HG02571 (cell line): ENCODE measurements around the gene RASGRF1.

Source experiments
- ATAC-seq: cut with Tn5 transposase; IDR thresholded peaks from one replicate; pipeline ENCODE4 v1.9.1; 2021; ENCODE audit warnings: mild to moderate bottlenecking, moderate library complexity; ENCODE audit not compliant: unreplicated experiment

Gene RASGRF1

DNA sequence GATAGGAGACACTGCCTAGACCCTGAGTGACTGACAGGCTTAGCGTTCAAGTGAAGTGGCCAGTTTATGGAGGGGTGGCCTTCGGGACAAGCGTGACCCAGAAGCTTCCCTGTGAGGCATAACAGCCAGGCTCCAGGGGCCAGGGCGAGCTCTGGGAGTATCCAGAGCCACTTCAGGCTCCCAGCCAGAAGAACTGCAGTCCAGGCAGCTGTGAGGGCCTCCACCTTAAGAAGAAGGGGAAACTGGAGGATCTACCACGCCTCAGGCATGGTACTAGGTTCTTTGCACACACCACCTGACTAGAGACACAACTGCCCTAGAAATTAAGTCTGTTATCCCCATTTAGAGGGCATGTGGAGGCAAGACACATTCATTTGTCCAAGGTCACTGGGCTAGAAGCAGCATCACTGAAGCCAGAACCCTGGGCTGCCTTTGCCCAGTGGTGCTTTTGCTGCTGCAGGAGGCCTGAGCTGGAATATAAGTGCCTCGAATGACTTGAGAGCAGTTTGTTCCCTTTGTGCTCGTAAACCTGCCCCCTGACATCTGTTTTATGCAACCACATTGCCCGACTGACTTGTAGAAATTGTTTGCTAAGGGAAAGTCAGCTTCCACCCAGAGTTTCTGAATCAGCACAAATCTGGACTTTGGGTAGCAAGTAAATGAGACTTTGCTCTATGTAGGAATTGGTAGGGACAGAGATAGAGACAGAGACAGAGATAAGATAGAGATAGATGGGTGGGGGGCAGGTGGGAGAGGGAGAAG, 23.3 kb downstream of the RASGRF1 start:
- no peak for ATAC-seq

DNA sequence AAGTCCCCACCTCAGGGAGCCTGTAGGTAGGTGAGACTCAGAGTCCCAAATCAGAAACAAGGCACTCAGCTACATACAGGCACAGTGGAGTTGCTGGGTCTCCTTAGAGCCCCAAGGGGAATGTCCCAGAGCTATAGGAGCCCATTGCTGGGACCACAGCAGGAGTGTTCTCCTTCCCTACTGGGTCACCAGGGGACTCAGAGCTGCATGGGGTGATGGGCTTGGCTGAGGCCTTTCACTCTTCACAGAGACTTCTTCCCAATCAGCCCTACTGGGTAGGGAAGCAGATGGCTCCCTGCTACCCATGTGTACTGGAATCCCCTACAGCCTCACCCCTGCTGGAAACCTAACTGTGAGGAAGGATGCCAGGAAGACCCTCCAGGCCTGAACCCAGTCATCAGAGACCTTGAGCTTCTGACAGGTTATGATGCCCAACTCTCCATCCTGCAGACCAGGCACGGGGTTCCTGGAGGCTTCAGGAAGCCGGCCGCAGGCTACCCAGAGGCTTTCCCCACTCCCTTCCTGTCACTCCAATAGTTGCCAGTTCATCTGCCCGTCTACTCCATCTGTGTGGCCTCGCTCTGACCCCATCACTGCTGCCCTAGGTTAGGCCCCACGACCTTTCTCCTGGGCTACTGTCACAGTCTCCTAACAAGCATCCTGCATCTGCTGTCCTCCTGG, 24.0 kb downstream of the RASGRF1 start:
- no peak for ATAC-seq

DNA sequence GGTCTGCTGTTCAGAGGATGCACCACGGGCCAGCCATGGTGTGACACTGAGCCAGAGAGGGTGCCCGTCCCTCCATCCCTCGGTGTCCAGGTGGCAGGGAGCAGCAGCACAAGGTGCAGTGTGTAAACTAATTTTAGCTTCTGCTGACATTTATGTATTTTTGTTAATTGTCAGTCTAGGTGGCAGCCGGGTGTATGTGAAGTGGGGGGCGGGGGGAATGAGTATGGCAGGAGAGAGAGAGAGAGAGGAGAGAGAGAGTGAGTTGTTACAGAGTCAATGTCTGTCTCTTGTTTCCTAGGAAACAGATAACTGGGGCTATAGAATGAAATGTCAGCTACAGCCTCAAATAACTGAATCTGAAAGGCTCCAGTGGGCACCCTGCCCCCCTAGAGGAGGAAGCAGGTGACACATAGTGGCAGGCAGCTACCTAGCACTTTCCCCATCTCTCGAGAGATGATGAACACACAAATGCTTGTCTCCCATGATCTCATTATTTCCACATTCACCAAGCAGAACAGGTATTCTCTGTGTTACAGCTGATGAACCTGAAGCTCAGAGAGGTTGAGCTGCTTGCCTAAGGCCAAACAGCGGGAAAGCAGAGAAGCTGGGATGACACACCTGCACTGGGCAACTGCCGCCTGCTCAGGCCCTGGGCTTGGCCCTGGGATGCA, 24.7 kb downstream of the RASGRF1 start:
- ATAC-seq: no peak

DNA sequence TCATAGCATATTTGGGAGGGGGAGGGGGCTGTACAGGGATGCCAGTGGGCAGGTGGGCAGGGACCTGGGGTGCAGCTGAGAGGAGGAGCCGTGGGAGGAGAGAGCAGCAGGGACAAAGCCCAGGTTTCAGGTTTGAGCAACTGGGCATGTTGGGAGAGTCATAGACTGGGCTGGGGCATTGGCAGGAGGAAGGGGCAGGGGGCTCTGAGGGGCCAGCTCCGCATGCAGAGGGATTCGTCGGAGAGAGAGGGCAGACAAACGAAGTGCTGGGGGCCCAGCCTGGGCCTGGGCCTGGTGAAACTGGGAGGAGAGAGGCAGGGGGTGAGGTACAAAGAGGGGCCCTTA, 25.2 kb downstream of the RASGRF1 start:
- no peak for ATAC-seq

DNA sequence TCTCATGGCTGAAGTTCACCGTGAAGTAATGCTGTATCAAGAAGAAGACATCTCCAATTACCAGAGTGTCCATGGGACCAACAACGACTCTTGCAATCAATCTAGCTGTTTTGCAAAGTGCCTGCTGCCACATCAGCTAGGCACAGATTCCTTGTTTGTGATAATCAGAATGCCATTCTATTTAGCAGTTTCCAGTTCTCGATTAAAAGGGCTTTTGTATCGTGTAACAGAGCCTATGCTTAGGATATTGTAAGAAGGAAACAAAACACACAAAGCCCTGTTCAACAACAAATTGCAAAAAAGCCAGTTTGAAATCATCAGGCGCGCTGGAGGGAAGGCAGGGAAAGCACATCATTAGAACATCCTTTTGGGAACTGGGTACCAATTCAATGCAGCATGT, 26.1 kb downstream of the RASGRF1 start:
- no peak for ATAC-seq

DNA sequence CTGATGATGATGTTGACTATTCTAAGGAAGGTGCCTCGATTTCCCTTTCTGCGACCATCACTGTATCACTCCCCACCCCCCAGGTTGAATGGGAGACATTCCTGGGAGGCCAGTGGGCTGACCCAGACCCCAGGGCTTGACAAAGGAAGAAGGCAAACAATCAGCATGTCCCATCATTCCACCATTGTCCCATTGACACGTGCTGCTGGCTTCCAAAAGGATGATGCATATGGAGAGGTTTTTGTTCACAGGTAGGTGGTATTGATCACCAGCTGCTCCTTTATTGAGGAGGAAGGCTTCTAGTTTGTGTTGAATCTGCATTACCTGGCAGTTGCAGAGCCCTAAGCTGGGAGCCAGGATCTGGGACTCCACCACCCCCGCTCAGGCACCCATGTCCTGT, 30.4 kb downstream of the RASGRF1 start:
- ATAC-seq: no peak

DNA sequence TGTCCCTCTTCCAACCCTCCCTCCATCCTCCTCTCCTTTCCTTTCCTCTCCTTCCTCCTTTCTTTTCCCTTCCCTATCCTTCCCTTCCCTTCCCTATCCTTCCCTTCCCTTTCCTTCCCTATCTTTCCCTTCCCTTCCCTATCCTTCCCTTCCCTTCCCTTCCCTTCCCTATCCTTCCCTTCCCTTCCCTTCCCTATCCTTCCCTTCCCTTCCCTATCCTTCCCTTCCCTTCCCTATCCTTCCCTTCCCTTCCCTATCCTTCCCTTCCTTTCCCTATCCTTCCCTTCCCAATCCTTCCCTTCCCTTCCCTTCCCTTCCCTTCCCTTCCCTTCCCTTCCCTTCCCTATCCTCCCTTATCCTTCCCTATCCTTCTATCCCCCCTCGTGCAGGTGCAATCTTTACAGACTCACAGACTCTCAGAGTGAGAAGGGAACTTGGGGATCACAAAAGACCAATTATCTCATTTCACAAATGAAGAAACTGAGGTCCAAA, 31.5 kb downstream of the RASGRF1 start:
- no peak for ATAC-seq

DNA sequence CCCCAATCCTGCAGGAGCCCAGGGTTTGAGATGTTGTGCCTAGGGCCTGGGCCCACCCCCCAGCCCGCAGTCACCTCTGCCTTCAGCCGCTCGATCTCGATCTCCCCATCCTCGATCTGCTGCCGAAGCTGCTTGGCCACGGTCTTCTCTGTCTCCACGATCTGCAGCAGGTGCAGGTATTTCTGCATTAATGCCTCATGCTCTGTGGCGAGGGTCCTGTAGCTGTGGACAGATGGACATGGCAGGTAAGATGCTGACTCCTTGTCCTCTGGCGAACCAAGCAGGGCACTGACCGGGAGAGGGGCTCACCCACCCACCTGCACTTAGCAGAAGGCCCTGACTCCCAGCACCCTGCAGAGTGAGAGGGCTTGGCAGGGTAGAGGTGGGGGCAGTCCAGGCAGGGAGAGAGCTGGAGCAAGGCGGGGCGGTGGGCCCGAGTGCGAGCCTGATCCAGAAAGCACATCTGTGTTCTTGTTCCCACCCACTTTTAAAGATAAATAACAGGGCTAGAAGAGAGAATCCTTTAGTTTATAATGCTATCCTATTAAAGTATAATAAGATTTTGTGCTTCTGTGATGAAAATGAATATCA, 32.2 kb downstream of the RASGRF1 start:
- no peak for ATAC-seq

DNA sequence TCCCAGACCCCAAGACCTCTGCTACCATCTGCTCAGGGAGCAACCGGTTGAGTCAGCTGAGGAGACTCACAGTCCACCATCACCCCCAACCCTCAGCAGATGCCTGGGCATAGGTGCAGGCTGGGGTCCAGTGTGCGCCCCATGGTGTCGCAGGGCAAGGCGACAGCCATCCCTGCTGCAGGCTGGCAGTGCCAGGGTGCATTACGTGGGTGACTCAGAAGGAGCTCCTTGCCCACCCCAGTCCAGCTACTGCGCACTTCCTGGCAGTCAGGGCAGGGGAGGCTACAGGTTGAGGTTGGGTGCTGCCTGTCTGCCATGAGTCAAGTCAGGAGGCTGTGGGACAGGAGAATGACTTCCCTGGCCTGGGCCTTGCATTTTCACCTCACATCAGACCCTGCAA, 33.5 kb downstream of the RASGRF1 start:
- ATAC-seq: no peak

DNA sequence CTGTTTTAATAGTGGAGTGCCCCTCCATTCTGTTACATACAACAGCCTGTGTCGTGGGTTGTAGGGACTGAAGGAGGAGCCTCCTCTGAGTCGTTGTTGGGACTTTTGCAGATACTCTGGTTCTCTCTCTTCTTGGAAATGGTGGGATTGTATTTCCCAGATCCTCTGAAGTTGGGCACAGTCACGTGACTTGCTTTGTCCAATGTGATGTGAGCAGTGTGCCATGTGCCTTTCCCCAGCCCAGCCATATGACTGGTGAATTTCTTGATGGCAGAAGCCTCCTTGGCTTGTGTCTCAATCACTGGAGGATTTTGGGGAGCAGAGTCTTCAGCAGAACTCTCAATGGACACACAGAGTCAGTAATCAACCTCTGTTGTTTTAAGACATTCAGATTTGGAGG, 36.2 kb downstream of the RASGRF1 start:
- ATAC-seq: no peak

DNA sequence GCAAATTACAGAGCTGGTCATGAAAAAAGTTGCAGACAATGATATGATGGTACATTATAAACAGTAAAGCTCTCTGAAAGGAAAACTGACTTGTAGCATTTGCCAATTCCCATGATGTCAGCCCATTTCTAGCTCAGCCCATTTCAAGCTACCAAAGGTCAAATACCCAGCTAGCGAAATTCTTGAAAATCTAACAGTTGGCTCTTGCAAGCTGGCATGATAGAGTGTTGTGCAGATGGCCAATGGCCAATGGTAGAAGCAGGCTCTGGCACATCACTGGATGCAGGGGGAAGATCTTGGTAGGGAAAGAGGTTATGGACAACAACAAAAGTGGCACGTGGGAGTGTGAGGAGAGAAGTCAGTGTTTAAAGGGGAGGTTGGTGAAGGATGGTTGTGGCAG, 36.7 kb downstream of the RASGRF1 start:
- ATAC-seq: no peak

DNA sequence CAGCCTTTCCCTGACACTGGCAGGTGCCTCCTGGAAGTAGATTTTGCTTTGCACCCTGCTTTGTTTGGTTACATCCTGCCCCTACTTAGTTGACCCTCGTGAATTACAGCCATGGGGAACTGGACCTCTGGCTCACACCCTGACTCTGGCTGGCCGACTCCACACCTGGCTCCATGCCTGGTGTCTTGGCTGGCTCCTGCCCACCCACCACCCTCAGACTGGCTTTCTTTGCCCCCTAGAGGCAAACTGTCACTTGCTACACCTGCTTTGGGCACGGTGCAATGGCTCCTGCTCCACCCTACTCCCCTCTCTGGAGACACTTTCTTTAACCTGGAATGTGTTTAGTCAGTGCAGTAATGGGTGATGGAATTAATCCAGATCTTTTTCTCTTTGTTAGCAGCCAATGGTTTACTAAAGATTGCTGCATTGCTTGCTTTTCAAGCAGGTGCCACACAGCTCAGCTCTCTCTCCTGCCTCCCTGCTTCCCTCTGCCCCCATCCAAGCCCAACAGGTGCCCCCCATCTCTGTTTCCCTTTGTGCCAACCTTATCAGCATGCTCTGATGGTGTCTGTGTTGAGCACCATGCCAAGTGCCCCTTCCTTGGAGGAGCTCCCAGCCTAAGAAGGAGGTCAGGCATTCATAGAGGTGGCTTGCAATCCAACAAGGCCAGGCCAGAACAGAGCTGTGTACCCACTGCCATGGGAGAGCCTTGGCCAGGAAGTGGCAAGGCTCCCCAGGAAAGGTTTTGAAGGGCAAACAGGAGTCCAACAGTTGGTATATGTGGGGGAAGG, 38.4 kb downstream of the RASGRF1 start:
- no peak for ATAC-seq

DNA sequence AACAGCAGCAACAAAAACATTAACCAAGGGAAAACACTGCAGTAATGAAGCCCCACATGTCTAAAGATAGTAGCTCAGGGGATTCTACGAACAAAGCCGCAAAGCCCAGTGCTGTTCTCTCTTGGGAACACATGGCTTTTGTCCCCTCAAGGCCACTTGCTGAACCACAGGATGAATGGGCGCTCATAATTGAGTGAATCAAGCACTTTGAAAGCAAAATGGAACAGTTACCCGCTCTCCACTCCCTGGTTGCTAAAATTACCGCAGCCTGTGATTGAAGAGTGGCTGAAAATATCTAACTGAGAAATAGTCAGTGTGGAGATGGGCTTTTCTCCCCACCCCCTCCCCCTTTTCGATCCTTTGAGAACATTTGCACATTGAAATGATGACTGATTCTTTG, 39.6 kb downstream of the RASGRF1 start:
- no peak for ATAC-seq

DNA sequence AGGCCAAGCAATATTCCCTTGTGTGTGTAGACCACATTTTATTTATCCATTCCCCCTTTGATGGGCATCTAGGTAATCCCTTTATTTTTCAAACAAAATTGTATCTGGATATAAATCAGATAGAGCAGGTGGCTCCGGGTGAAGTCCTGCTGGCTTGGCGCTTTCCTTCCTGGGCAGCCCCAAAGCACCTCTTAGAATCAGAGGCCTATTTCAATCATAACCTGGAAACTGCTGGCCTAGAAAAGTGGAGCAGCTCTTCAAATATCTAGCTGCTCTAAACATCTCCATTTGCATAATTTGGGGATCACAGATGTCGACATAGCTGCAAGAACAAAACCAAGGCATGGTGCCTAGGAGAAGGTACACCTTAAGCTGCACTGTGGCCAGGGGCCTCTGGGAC, 40.2 kb downstream of the RASGRF1 start:
- no peak for ATAC-seq

DNA sequence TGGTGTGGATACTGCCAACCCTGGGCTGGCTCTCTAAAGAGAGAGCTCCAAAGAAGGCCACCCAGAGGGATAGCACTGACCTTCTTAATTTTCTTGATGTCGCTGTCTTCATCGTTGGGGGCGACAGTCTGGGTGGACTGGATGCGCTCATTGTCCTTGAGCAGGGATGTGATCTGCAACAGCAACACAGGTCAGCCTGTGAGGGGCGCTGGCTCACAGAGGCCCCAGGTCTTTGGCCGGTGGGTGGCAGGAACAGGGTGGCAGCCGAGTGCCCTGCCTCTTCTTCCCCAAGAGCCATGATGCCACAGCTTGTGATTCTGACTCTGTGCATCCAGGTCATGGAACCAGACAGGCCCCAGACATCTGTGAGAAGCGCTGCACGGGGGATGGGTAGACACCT, 41.2 kb downstream of the RASGRF1 start:
- no peak for ATAC-seq

DNA sequence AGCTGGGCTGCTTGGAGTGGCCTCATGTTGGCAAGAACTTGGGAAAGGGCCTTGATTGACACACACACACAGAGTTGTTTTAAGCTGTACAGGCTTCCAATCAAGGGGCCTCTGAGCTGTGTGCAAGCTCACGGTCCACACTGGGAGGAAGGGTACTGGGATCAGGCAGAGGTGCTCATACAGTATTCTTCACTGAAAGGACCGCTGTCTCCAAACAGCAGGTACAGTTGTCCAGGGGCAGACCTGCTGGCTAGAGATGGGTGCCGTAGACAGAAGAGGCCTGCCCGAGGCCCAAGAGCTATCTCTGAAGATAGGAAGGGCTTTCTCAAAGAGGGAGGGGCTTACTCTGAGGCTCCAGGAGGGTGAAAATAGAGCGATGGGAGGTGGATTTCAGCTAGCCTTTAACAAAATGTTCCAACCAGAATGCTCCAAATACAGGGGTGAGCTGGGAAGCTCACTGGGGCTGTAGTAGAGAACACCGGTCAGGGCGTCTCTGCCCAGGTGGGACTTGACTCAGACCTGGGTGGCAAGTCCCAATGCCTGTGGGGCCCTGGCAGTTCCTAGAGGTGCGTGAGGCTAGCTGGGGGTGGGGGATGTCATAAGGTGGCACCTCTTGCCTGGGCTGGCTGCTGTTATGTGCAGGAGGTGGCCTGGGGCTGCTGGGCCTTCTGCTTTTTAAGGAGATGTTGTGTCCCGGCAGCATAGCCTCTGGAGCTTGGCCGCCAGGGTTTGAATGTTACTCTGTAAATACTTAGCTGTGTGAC, 42.7 kb downstream of the RASGRF1 start:
- no peak for ATAC-seq

DNA sequence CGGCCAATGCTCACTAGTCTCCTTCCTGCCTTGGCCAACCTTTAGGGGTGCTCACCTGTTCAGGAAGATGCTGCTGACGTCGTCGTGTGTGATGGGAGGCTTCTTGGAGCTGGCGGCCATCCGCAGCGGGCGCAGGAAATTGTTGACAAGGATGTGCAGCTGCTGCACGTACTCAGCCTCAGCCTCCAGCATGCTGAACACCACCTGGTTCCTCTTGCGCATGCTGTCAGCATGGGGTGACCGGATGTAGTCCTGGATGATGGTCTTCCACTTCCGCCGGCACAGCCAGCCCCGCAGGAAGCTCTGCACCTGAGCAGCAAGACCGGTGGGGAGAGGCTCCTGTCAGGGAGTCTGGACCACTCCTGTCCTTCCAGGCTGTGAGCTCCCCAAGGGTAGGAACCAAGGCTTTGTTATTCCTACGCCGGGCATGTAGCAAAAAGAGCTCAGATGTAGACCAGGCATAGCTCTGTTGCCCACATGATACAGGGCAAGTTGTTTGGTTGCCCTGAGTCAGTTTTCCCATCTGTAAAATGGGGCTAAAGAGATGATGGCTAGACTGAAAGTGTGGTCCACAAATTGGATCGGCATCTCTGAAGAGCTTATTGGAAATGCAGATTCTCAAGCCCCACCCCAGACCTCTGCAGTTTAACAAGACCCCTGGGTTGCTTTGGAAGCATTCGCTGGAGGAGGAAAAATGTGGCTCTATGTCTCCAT, 43.7 kb downstream of the RASGRF1 start:
- no peak for ATAC-seq

DNA sequence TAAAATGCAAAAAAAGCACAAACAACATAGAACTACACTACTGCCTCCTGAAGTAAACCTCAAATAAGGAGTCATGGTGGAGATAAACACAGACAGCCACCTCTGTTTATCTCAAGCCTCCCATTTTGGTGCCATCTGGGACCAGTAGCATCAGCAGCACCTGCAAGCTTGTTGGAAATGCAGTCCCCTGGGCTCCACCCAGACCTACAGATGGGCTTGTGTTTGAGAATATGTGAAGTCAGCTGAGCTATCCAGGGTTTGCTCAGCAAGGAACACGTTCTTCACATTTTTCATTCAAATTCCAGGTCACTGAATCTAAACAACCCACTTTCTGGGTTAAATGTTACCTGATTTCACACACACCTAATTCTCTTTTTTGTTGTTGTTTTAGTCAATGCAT, 45.5 kb downstream of the RASGRF1 start:
- no peak for ATAC-seq

DNA sequence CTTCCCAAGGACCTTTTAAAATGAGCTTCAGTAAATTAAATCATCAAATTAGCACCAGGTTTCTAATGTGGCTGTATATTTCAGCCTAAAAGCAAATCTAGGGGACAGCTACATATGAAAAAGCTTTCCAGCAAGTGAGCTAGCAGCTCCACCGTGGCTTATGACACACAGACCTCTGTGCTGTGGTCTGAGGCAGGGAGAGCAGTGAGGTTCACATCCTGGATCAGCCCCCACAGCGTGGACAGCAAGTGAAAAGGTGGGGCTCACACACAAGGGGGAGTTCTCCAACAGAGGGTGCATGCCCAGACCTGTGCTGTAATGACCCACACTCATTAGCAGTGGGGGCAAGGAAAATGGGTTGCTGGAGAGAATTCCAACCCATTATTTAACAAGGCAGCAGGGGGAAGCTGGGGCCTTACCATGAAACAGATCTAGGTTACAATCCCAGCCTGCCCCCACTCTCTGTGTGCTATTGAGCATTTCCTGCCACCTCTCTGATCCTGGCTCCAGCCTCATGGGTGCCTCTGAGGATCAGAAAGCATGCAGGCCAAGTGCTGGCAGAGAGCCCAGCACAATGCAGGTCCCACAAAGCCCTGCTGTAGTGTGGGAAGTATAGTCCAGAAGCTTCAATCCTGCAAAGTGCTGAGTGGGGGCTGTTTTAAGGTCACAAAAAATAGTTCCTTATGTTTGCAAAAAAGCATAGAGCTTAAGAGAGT, 48.2 kb downstream of the RASGRF1 start:
- ATAC-seq: no peak
